ENCODE measurements around the gene LNP1. TPM values are rescaled to one million over a fixed set of nuclear protein-coding genes. Genes with fewer than 3 reads are reported as not detected.

Gene LNP1
- total and polyA plus RNA-seq, 2 of the 8 experiments (the other 6 are each of a cell fraction or from before 2014, with no cell fraction given): 6.6 to 8.7 TPM

DNA sequence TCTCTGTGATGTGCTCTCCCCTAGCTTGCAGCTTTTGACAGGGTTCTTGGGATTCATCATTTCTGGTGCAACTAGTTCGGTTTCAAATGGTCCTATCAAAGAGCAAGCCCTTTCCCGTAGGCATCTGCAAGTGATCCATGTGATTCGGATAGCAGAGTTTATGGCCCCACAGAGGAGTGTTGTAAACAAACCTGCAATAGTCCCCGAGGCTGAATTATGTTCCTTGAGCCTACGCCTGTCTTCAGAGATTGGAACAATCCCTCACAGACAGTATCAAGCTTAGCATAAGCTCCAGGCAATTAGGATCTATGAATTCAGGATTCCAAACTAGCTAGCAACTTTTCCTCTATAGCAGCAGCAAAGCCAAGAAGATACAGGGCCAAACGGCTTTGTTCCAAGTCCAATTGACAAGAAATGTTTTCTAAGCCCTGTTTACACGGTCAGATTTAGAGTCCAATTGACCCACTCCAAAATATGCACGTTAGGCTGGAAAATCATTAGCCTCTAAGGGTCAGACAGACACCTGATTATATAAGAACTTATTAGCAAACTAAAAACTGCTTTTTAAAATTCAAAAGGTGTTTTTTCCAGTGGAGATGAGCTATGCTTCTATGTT lies 24.8 kb downstream of the LNP1 start:
- ChIA-PET CTCF (ENCODE audit: partially characterized antibody) (no interaction called here), POLR2A (ENCODE audit: partially characterized antibody) (interaction anchor here (0.9 kb wide), 1 partner anchor 25 kb away, joined by 3 read pairs; the partner anchor contains the start of genes LNP1 and TOMM70)
- H2BK20ac ChIP-seq (ENCODE audit: low read length): no peak overlapping the region
- no peak overlapping the region for H3K4me2 ChIP-seq (ENCODE audit: insufficient read depth in 1 of 2, low read depth in 2 of 2, low read length in 2 of 2)
- no peak overlapping the region for H2BK15ac ChIP-seq (ENCODE audit: low read length)
- H2BK12ac ChIP-seq (ENCODE audit: low read depth, low read length): no peak overlapping the region
- H3K4ac ChIP-seq (replicated peaks; ENCODE audit: insufficient read length, low read depth, low read length): no peak overlapping the region
- no peak overlapping the region for H2BK120ac ChIP-seq (replicated peaks; ENCODE audit: low read depth, low read length)
- no peak overlapping the region for H2AK5ac ChIP-seq (ENCODE audit: low read depth, low read length)
- H4K20me1 ChIP-seq (replicated peaks in 1 of 2; ENCODE audit: control insufficient read depth in 1 of 2, insufficient read depth in 2 of 2, low read length in 2 of 2): no peaks in the 10 kb centered on the region
- H4K8ac ChIP-seq (ENCODE audit: extremely low read depth, insufficient read depth, low read length): no peak overlapping the region
- no peak overlapping the region for H3K18ac ChIP-seq (ENCODE audit: extremely low read depth, low read length)
- no peaks in the 10 kb centered on the region for H3K27me3 ChIP-seq (replicated peaks in 1 of 4; ENCODE audit: control insufficient read depth in 3 of 4, extremely low read depth in 1 of 4, insufficient read depth in 3 of 4, low read length in 3 of 4)
- FAIRE-seq: no peak
- no peaks in the 10 kb centered on the region for H3K79me2 ChIP-seq (ENCODE audit: control insufficient read depth in 1 of 2, insufficient read depth in 2 of 2, low read length in 2 of 2)
- no peak overlapping the region for H3K23ac ChIP-seq (ENCODE audit: insufficient read length)
- H3K14ac ChIP-seq (ENCODE audit: insufficient read length): no peak overlapping the region
- H3K27ac ChIP-seq (ENCODE audit: low read depth, low read length): no peak overlapping the region
- no peak overlapping the region for H2AFZ ChIP-seq (ENCODE audit: low read length)
- H3K56ac ChIP-seq (replicated peaks; ENCODE audit: insufficient read length, low read depth, low read length): no peak overlapping the region
- H3K9ac ChIP-seq (replicated peaks in 1 of 4; ENCODE audit: extremely low read depth in 1 of 4, low read depth in 3 of 4, low read length in 3 of 4): no peak overlapping the region
- H4K5ac ChIP-seq (ENCODE audit: insufficient read length, low read depth, low read length): no peak overlapping the region
- no peak overlapping the region for H4K91ac ChIP-seq (replicated peaks; ENCODE audit: insufficient read length, low read length)
- no peak overlapping the region for H2BK5ac ChIP-seq (ENCODE audit: low read depth, low read length)
- H3K4me3 ChIP-seq (ENCODE audit: extremely low read depth in 1 of 4, insufficient read depth in 2 of 4, low read depth in 3 of 4, low read length in 4 of 4): no peak overlapping the region
- DNase-seq (ENCODE audit: low read depth in 1 of 2, low spot score in 2 of 2): no peak
- 89% methylated on average over 8 of the region's 8 CpGs; no CpG with 5 or more reads in 1 of the 2 experiments for WGBS, 2 experiments (ENCODE audit: extremely low coverage in 1 of 2, insufficient coverage in 1 of 2, insufficient read length in 1 of 2, insufficient replicate concordance in 2 of 2, low coverage in 1 of 2, low lambda C conversion rate in 2 of 2, missing lambda C conversion rate in 1 of 2)
- H3K79me1 ChIP-seq (ENCODE audit: low read depth, low read length): no peaks in the 10 kb centered on the region
- H3K4me1 ChIP-seq (replicated peaks in 1 of 4; ENCODE audit: control insufficient read depth in 3 of 4, insufficient read depth in 4 of 4, low read length in 3 of 4): no peaks in the 10 kb centered on the region
- H3K9me3 ChIP-seq (ENCODE audit: insufficient read depth in 2 of 2, low read depth in 1 of 2, low read length in 1 of 2): no peaks in the 10 kb centered on the region
- no peaks in the 10 kb centered on the region for H3K23me2 ChIP-seq (ENCODE audit: low read depth, low read length)
- H3K36me3 ChIP-seq (ENCODE audit: control insufficient read depth in 2 of 4, insufficient read depth in 4 of 4, low read length in 3 of 4): no peaks in the 10 kb centered on the region; a peak in 1 of 8 replicates
- no peak for TF ChIP-seq GTF2F1 (IDR thresholded peaks at IDR 0.05; ENCODE audit: borderline replicate concordance, low read depth, low read length)
- TF ChIP-seq BACH1 (IDR thresholded peaks at IDR 0.05; ENCODE audit: low read length): no peak
- TF ChIP-seq, protein P1, sequence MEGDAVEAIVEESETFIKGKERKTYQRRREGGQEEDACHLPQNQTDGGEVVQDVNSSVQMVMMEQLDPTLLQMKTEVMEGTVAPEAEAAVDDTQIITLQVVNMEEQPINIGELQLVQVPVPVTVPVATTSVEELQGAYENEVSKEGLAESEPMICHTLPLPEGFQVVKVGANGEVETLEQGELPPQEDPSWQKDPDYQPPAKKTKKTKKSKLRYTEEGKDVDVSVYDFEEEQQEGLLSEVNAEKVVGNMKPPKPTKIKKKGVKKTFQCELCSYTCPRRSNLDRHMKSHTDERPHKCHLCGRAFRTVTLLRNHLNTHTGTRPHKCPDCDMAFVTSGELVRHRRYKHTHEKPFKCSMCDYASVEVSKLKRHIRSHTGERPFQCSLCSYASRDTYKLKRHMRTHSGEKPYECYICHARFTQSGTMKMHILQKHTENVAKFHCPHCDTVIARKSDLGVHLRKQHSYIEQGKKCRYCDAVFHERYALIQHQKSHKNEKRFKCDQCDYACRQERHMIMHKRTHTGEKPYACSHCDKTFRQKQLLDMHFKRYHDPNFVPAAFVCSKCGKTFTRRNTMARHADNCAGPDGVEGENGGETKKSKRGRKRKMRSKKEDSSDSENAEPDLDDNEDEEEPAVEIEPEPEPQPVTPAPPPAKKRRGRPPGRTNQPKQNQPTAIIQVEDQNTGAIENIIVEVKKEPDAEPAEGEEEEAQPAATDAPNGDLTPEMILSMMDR (IDR thresholded peaks at IDR 0.05; ENCODE audit: control extremely low read depth in 1 of 3, insufficient read depth in 1 of 3, low read depth in 1 of 3, low read length in 3 of 3): no peak
- TF ChIP-seq YY1 (IDR thresholded peaks at IDR 0.05; ENCODE audit: low read depth, low read length): no peak
- no peak for TF ChIP-seq POU5F1 (IDR thresholded peaks at IDR 0.05; ENCODE audit: low read depth, low read length)
- TF ChIP-seq ATF2 (IDR thresholded peaks at IDR 0.05; ENCODE audit: low read length): no peak
- TF ChIP-seq ZNF274 (IDR thresholded peaks at IDR 0.05; ENCODE audit: borderline replicate concordance, extremely low read depth, low read length): no peak
- no peak for TF ChIP-seq JUN (IDR thresholded peaks at IDR 0.05; ENCODE audit: low read depth, low read length)
- TF ChIP-seq, protein P2, sequence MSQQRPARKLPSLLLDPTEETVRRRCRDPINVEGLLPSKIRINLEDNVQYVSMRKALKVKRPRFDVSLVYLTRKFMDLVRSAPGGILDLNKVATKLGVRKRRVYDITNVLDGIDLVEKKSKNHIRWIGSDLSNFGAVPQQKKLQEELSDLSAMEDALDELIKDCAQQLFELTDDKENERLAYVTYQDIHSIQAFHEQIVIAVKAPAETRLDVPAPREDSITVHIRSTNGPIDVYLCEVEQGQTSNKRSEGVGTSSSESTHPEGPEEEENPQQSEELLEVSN (IDR thresholded peaks at IDR 0.05): no peak
